Stimulated activated naive CD8-positive, alpha-beta T cell treated with anti-CD3 and anti-CD28 coated beads, Interleukin-15, amount 100 ng/mL, for 72 hours (primary cell): ENCODE measurements around the gene PPP6R3.

Source experiments
- ATAC-seq: fragments of 150-1000 bp; cut with Tn5 transposase; 2 replicates; pipeline ENCODE4 v1.10.0; 2021; ENCODE audit warnings: mild to moderate bottlenecking, moderate library complexity
- DNase-seq, 2 donors: peaks; one replicate each; pipeline ENCODE4 v3.0.0; 2021 to 2022
- H3K27ac Mint-ChIP-seq, 2 donors: one replicate each; pipeline ENCODE4 v1.8.0; 2022; ENCODE audit warnings: mild to moderate bottlenecking in 2 of 2, mixed read lengths in 2 of 2, moderate library complexity in 2 of 2
- H3K27me3 Mint-ChIP-seq: one replicate; pipeline ENCODE4 v1.8.0; 2022; ENCODE audit warnings: mixed read lengths
- H3K4me1 Mint-ChIP-seq: one replicate; pipeline ENCODE4 v1.8.0; 2022; ENCODE audit warnings: mild to moderate bottlenecking, mixed read lengths
- H3K4me3 Mint-ChIP-seq, 2 donors: one replicate each; pipeline ENCODE4 v1.8.0; 2022; ENCODE audit warnings: mild to moderate bottlenecking in 2 of 2, mixed read lengths in 2 of 2, moderate library complexity in 1 of 2
- H3K9me3 Mint-ChIP-seq, 2 donors: one replicate each; pipeline ENCODE4 v1.8.0; 2022; ENCODE audit warnings: mixed read lengths in 2 of 2

Gene PPP6R3

GRCh38 chr11:68488623-68489022, 28.1 kb downstream of the PPP6R3 start:
- Mint-ChIP-seq H3K4me3 (no peak overlapping the region), H3K4me1 (peaks cover 79% of the 10 kb centered on the region), H3K27me3 (no peaks in the 10 kb centered on the region), H3K27ac (no peak overlapping the region), H3K9me3 (no peaks in the 10 kb centered on the region)
- DNase-seq (no peak), ATAC-seq (no peak)

GRCh38 chr11:68495220-68495729, 34.7 kb downstream of the PPP6R3 start:
- Mint-ChIP-seq H3K27ac (no peak overlapping the region), H3K4me1 (peaks cover 65% of the 10 kb centered on the region), H3K4me3 (no peak overlapping the region), H3K9me3 (no peaks in the 10 kb centered on the region), H3K27me3 (no peaks in the 10 kb centered on the region)
- DNase-seq (no peak), ATAC-seq (no peak)

- Mint-ChIP-seq H3K4me1 (peaks cover 65% of the 10 kb centered on the region), H3K4me3 (no peak overlapping the region), H3K27ac (no peak overlapping the region), H3K27me3 (no peaks in the 10 kb centered on the region), H3K9me3 (no peaks in the 10 kb centered on the region)
- no peak for DNase-seq
- ATAC-seq, result no peak
Measured at GRCh38 chr11:68495872-68496271, 35.3 kb downstream of the PPP6R3 start.

- no peaks in the 10 kb centered on the region for H3K27me3 Mint-ChIP-seq
- H3K27ac Mint-ChIP-seq, result no peak overlapping the region
- DNase-seq (no peak), ATAC-seq (no peak)
- no peaks in the 10 kb centered on the region for H3K9me3 Mint-ChIP-seq
- no peak overlapping the region for H3K4me3 Mint-ChIP-seq
- H3K4me1 Mint-ChIP-seq, result peaks cover 68% of the 10 kb centered on the region
Measured at GRCh38 chr11:68497761-68498160, 37.2 kb downstream of the PPP6R3 start.

GRCh38 chr11:68498321-68498720, 37.8 kb downstream of the PPP6R3 start:
- H3K4me1 Mint-ChIP-seq, result peaks cover 70% of the 10 kb centered on the region
- ATAC-seq (no peak), DNase-seq (no peak)
- H3K27me3 Mint-ChIP-seq, result no peaks in the 10 kb centered on the region
- H3K4me3 Mint-ChIP-seq, result no peak overlapping the region
- H3K9me3 Mint-ChIP-seq, result no peaks in the 10 kb centered on the region
- H3K27ac Mint-ChIP-seq, result no peak overlapping the region

GRCh38 chr11:68498903-68499883, 38.6 kb downstream of the PPP6R3 start:
- ATAC-seq (no peak), DNase-seq (no peak)
- H3K4me1 Mint-ChIP-seq, result peaks cover 77% of the 10 kb centered on the region
- H3K9me3 Mint-ChIP-seq, result no peaks in the 10 kb centered on the region
- H3K4me3 Mint-ChIP-seq, result no peak overlapping the region
- no peaks in the 10 kb centered on the region for H3K27me3 Mint-ChIP-seq
- peak overlapping the region in 1 of 2 donors; percentile 75 for H3K27ac Mint-ChIP-seq

- no peak overlapping the region for H3K4me3 Mint-ChIP-seq
- peaks cover 80% of the 10 kb centered on the region for H3K4me1 Mint-ChIP-seq
- no peak for ATAC-seq
- H3K27me3 Mint-ChIP-seq, result no peaks in the 10 kb centered on the region
- no peaks in the 10 kb centered on the region for H3K9me3 Mint-ChIP-seq
- H3K27ac Mint-ChIP-seq, result peak overlapping the region in 1 of 2 donors; percentile 34
- DNase-seq, result no peak
Measured at GRCh38 chr11:68500206-68500605, 39.7 kb downstream of the PPP6R3 start.

- no peak for DNase-seq
- H3K27ac Mint-ChIP-seq, result no peak overlapping the region
- H3K9me3 Mint-ChIP-seq, result no peaks in the 10 kb centered on the region
- H3K27me3 Mint-ChIP-seq, result no peaks in the 10 kb centered on the region
- H3K4me3 Mint-ChIP-seq, result no peak overlapping the region
- H3K4me1 Mint-ChIP-seq, result peaks cover 75% of the 10 kb centered on the region
- ATAC-seq, result no peak
Measured at GRCh38 chr11:68501813-68502212, 41.3 kb downstream of the PPP6R3 start.

- Mint-ChIP-seq H3K27ac (peak overlapping the region in 1 of 2 donors; percentile 13), H3K4me3 (no peak overlapping the region), H3K27me3 (no peaks in the 10 kb centered on the region), H3K9me3 (no peaks in the 10 kb centered on the region), H3K4me1 (peaks cover 77% of the 10 kb centered on the region)
- ATAC-seq (no peak), DNase-seq (no peak)
Measured at GRCh38 chr11:68503251-68503687, 42.7 kb downstream of the PPP6R3 start.

- no peaks in the 10 kb centered on the region for H3K27me3 Mint-ChIP-seq
- H3K27ac Mint-ChIP-seq, result no peak overlapping the region
- ATAC-seq (no peak), DNase-seq (no peak)
- no peaks in the 10 kb centered on the region for H3K9me3 Mint-ChIP-seq
- H3K4me1 Mint-ChIP-seq, result peaks cover 77% of the 10 kb centered on the region
- H3K4me3 Mint-ChIP-seq, result no peak overlapping the region
Measured at GRCh38 chr11:68503792-68504191, 43.2 kb downstream of the PPP6R3 start.

- Mint-ChIP-seq H3K27ac (peak overlapping the region in 1 of 2 donors; percentile 14), H3K27me3 (no peaks in the 10 kb centered on the region), H3K4me1 (peaks cover 74% of the 10 kb centered on the region), H3K9me3 (no peaks in the 10 kb centered on the region), H3K4me3 (no peak overlapping the region)
- no peak for ATAC-seq
- no peak for DNase-seq
Measured at GRCh38 chr11:68504432-68505066, 44.0 kb downstream of the PPP6R3 start.

GRCh38 chr11:68505596-68505995, 45.0 kb downstream of the PPP6R3 start:
- no peak for ATAC-seq
- no peak for DNase-seq
- Mint-ChIP-seq H3K4me3 (no peak overlapping the region), H3K27ac (no peak overlapping the region), H3K9me3 (no peaks in the 10 kb centered on the region), H3K4me1 (peaks cover 69% of the 10 kb centered on the region), H3K27me3 (no peaks in the 10 kb centered on the region)

- Mint-ChIP-seq H3K27ac (peak overlapping the region in 1 of 2 donors; percentile 21), H3K4me3 (no peak overlapping the region), H3K9me3 (no peaks in the 10 kb centered on the region), H3K4me1 (peaks cover 73% of the 10 kb centered on the region), H3K27me3 (no peaks in the 10 kb centered on the region)
- DNase-seq (no peak), ATAC-seq (no peak)
Measured at GRCh38 chr11:68506908-68507307, 46.4 kb downstream of the PPP6R3 start.

GRCh38 chr11:68508425-68508824, 47.9 kb downstream of the PPP6R3 start:
- Mint-ChIP-seq H3K4me3 (no peak overlapping the region), H3K4me1 (peaks cover 68% of the 10 kb centered on the region), H3K27ac (no peak overlapping the region), H3K27me3 (no peaks in the 10 kb centered on the region), H3K9me3 (no peaks in the 10 kb centered on the region)
- ATAC-seq, result no peak
- DNase-seq, result no peak

GRCh38 chr11:68509066-68509465, 48.5 kb downstream of the PPP6R3 start:
- H3K9me3 Mint-ChIP-seq, result no peaks in the 10 kb centered on the region
- ATAC-seq (no peak), DNase-seq (no peak)
- H3K27ac Mint-ChIP-seq, result peak overlapping the region in 1 of 2 donors; percentile 2
- no peaks in the 10 kb centered on the region for H3K27me3 Mint-ChIP-seq
- H3K4me1 Mint-ChIP-seq, result peaks cover 63% of the 10 kb centered on the region
- H3K4me3 Mint-ChIP-seq, result no peak overlapping the region

GRCh38 chr11:68513930-68514487, 53.5 kb downstream of the PPP6R3 start:
- no peak overlapping the region for H3K27ac Mint-ChIP-seq

More at GRCh38 chr11:68513930-68514487, 53.5 kb downstream of the PPP6R3 start:
- H3K4me1 Mint-ChIP-seq, result peaks cover 62% of the 10 kb centered on the region
- no peaks in the 10 kb centered on the region for H3K27me3 Mint-ChIP-seq
- no peak overlapping the region for H3K4me3 Mint-ChIP-seq
- ATAC-seq (no peak), DNase-seq (no peak)
- H3K9me3 Mint-ChIP-seq, result no peaks in the 10 kb centered on the region
